ENCODE measurements around the gene PTPRK. TPM values are rescaled to one million over a fixed set of nuclear protein-coding genes. Genes with fewer than 3 reads are reported as not detected.

PTPRK gene
- total RNA-seq, 1 experiment from 2014 or later: 34.2 TPM

DNA sequence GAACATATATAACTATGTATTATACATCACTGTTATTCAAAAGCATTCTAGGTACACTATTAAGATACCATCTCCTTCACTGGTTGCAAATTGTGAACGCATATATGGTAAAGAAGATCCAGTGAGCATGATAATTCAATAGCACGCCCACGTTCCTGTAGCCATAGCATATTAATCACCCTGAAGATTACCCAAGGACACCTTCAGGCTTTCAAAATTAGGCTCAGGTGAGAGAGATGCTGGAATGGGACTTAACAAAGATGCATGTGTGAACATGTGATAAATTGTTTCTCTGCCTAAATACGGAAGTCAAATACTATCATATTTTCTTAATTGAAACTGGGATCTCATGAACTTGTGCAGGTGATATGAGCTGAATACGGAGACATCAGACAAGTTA, 303.5 kb downstream of the PTPRK start:
- Histone ChIP-seq H3K79me2 (ENCODE audit: insufficient read depth, low read length) (no peaks in the 10 kb centered on the region), H3K4me2 (ENCODE audit: low read length) (no peak overlapping the region), H3K27ac (ENCODE audit: low read depth, low read length) (no peak overlapping the region), H3K4me1 (ENCODE audit: control insufficient read depth in 1 of 2, insufficient read depth in 2 of 2, low read length in 2 of 2) (no peaks in the 10 kb centered on the region), H4K20me1 (ENCODE audit: insufficient read depth) (no peaks in the 10 kb centered on the region), H3K9ac (ENCODE audit: low read length) (no peak overlapping the region), H2AFZ (ENCODE audit: low read depth, low read length, poor library complexity, severe bottlenecking) (no peak overlapping the region), H3K27me3 (ENCODE audit: insufficient read depth, low read length) (no peaks in the 10 kb centered on the region), H3K9me3 (ENCODE audit: control insufficient read depth in 1 of 2, insufficient read depth in 1 of 2, low read depth in 1 of 2, low read length in 2 of 2) (no peaks in the 10 kb centered on the region), H3K4me3 (replicated peaks in 1 of 2; ENCODE audit: low read depth in 1 of 2, low read length in 2 of 2) (no peak overlapping the region), H3K36me3 (ENCODE audit: control insufficient read depth in 1 of 2, insufficient read depth in 2 of 2, low read length in 2 of 2) (no peaks in the 10 kb centered on the region), H3K9me2 (ENCODE audit: insufficient read depth) (no peaks in the 10 kb centered on the region)
- TF ChIP-seq JUND (IDR thresholded peaks at IDR 0.05) (no peak), SRF (IDR thresholded peaks at IDR 0.05; ENCODE audit: low read depth) (no peak), ELF1 (IDR thresholded peaks at IDR 0.05; ENCODE audit: borderline replicate concordance, low read depth) (no peak), EZH2 (IDR thresholded peaks at IDR 0.05) (no peak), EGR1 (IDR thresholded peaks at IDR 0.05; ENCODE audit: low read depth) (no peak), CEBPB (IDR thresholded peaks at IDR 0.05; ENCODE audit: low read depth) (no peak), EZH2phosphoT487 (IDR thresholded peaks at IDR 0.05; ENCODE audit: borderline replicate concordance) (no peak), ZNF274 (IDR thresholded peaks at IDR 0.05; ENCODE audit: low read depth, low read length) (no peak), YY1 (IDR thresholded peaks at IDR 0.05; ENCODE audit: extremely low read depth, insufficient replicate concordance, low read depth, low read length) (no peak), RAD21 (IDR thresholded peaks at IDR 0.05; ENCODE audit: low read depth) (no peak)
- TF ChIP-seq, protein P1, sequence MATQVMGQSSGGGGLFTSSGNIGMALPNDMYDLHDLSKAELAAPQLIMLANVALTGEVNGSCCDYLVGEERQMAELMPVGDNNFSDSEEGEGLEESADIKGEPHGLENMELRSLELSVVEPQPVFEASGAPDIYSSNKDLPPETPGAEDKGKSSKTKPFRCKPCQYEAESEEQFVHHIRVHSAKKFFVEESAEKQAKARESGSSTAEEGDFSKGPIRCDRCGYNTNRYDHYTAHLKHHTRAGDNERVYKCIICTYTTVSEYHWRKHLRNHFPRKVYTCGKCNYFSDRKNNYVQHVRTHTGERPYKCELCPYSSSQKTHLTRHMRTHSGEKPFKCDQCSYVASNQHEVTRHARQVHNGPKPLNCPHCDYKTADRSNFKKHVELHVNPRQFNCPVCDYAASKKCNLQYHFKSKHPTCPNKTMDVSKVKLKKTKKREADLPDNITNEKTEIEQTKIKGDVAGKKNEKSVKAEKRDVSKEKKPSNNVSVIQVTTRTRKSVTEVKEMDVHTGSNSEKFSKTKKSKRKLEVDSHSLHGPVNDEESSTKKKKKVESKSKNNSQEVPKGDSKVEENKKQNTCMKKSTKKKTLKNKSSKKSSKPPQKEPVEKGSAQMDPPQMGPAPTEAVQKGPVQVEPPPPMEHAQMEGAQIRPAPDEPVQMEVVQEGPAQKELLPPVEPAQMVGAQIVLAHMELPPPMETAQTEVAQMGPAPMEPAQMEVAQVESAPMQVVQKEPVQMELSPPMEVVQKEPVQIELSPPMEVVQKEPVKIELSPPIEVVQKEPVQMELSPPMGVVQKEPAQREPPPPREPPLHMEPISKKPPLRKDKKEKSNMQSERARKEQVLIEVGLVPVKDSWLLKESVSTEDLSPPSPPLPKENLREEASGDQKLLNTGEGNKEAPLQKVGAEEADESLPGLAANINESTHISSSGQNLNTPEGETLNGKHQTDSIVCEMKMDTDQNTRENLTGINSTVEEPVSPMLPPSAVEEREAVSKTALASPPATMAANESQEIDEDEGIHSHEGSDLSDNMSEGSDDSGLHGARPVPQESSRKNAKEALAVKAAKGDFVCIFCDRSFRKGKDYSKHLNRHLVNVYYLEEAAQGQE (IDR thresholded peaks at IDR 0.05; ENCODE audit: low read depth): no peak
- TF ChIP-seq, protein P2, sequence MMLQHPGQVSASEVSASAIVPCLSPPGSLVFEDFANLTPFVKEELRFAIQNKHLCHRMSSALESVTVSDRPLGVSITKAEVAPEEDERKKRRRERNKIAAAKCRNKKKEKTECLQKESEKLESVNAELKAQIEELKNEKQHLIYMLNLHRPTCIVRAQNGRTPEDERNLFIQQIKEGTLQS (IDR thresholded peaks at IDR 0.05): no peak
- RAD21 ChIA-PET (ENCODE audit: low non-redundant PET in 1 of 2, low total read pairs in 2 of 2, uncharacterized antibody in 2 of 2, unreplicated experiment in 2 of 2): no interaction called here
- no TSS peak for BruUV-seq (replicated peaks)
- intact Hi-C loops (cut with micrococcal nuclease): loop anchor here (2.0 kb wide), 1 partner anchor 52 kb away; no protein-coding TSS in a partner anchor
- DNase-seq (ENCODE audit: low read depth, low spot score) (no peak), ATAC-seq (no peak)
- CTCF ChIA-PET: no interaction called here
- POLR2A ChIA-PET: no interaction called here
